HG03442 (cell line): ENCODE data around the gene RIOK1.

ENCODE experiments used
- ATAC-seq: cut with Tn5 transposase; IDR thresholded peaks from one replicate; pipeline ENCODE4 v1.9.1; 2021; ENCODE audit warnings: mild to moderate bottlenecking, moderate library complexity; ENCODE audit not compliant: unreplicated experiment

The RIOK1 gene

GRCh38 chr6:7406743-7407142 is 17.1 kb downstream of the RIOK1 start:
- no peak for ATAC-seq

- no peak for ATAC-seq
These were observed 20.1 kb downstream of the RIOK1 start for GRCh38 chr6:7409740-7410139.

GRCh38 chr6:7410851-7411250 is 21.2 kb downstream of the RIOK1 start:
- ATAC-seq: no peak

GRCh38 chr6:7411328-7411727 is 21.7 kb downstream of the RIOK1 start:
- ATAC-seq: no peak

GRCh38 chr6:7413151-7413823 is 23.7 kb downstream of the RIOK1 start:
- ATAC-seq: no peak

- no peak for ATAC-seq
These were observed 25.2 kb downstream of the RIOK1 start for GRCh38 chr6:7414811-7415210.

- no peak for ATAC-seq
These were observed 28.1 kb downstream of the RIOK1 start for GRCh38 chr6:7417684-7418083.

- ATAC-seq: no peak
These were observed 28.8 kb downstream of the RIOK1 start for GRCh38 chr6:7418238-7418905.

GRCh38 chr6:7419065-7419464 is 29.5 kb downstream of the RIOK1 start:
- ATAC-seq: no peak

GRCh38 chr6:7421066-7421465 is 31.5 kb downstream of the RIOK1 start:
- no peak for ATAC-seq

- ATAC-seq: no peak
These were observed 34.5 kb downstream of the RIOK1 start for GRCh38 chr6:7424058-7424457.

GRCh38 chr6:7424967-7425807 is 35.6 kb downstream of the RIOK1 start:
- no peak for ATAC-seq

GRCh38 chr6:7425808-7426190 is 36.2 kb downstream of the RIOK1 start:
- no peak for ATAC-seq

GRCh38 chr6:7426447-7427169 is 37.0 kb downstream of the RIOK1 start:
- no peak for ATAC-seq

- no peak for ATAC-seq
These were observed 41.7 kb downstream of the RIOK1 start for GRCh38 chr6:7431313-7431673.

- ATAC-seq: no peak
These were observed 42.2 kb downstream of the RIOK1 start for GRCh38 chr6:7431674-7432390.

- no peak for ATAC-seq
These were observed 42.9 kb downstream of the RIOK1 start for GRCh38 chr6:7432391-7433120.

GRCh38 chr6:7433121-7433617 is 43.6 kb downstream of the RIOK1 start:
- ATAC-seq: no peak

GRCh38 chr6:7434672-7435071 is 45.1 kb downstream of the RIOK1 start:
- ATAC-seq: no peak

- ATAC-seq: no peak
These were observed 48.4 kb downstream of the RIOK1 start for GRCh38 chr6:7438011-7438410.
